Uterus (tissue), 2 donors: ENCODE results near the gene ZNF628.

Experiments
- CTCF ChIP-seq, 4 experiments: fragments of 200-600 bp in 2 of 4; fragments of 450-650 bp in 2 of 4; sonication (generic) in 2 of 4; IDR thresholded peaks; one replicate each; pipeline ENCODE4 v1.5.1; 2016 to 2019; ENCODE audit warnings: antibody characterized with exemption in 4 of 4, mild to moderate bottlenecking in 2 of 4, moderate library complexity in 1 of 4
- POLR2A ChIP-seq, 2 donors: fragments of 450-650 bp; IDR thresholded peaks; one replicate each; pipeline ENCODE4 v1.6.1; 2016; ENCODE audit warnings: antibody characterized with exemption in 2 of 2, mild to moderate bottlenecking in 1 of 2, moderate library complexity in 1 of 2

- no peak for TF ChIP-seq CTCF (IDR thresholded peaks at IDR 0.05)
- no peak for TF ChIP-seq POLR2A (IDR thresholded peaks at IDR 0.05)
Observed at GRCh38 chr19:55432241-55432959, 44.0 kb upstream of the ZNF628 start.
